Measurements from ENCODE around the gene PHF20.
"Not testable (repeated sequence)": the region's sequence is repeated elsewhere in the genome, so short reads cannot be mapped to it uniquely, and the experiment has no call there.

PHF20 gene

DNA sequence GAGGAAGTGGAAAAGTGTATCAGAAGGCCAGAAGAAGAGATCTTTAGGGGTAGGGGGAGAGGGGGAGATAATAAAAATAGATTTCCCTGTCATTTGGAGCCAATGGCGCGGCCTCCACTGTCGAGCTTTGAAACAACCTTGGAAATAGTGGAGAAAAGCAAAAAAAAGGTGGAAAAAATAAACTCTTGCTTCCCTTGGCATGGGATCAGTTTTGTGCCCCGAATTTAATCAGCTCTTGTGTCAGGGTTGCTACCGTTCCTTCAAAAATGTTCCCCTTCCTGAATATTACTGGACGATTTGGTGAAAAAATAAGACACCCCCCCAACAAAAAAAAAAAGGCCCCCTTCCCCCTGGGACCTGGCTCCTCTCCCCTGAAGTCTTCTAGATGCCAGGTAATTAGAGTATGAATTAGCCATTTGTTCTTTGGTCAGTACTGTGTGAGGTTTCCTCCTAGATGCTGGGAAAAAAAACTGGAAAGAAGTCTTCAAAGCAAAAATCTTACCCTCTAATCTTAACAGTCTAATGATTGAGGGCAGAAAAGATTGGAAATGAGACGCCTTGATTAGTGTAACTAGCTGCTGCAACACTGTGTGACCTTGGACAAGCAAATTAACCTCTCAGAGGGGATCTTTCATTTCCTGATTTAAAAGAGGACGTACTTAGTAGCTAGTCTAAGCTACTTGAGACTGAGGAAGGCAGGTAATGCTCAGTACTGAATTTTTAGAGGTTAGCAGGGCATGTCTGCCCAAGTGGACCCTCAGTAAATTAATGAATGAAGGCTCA is 28.9 kb upstream of the PHF20 start:
- H3K9me3 ChIP-seq (ENCODE audit: insufficient read depth, low read length), result no peaks in the 10 kb centered on the region
- H3K36me3 ChIP-seq (ENCODE audit: insufficient read depth, insufficient read length, low read length), result peaks cover 35% of the 10 kb centered on the region
- no peak for DNase-seq (ENCODE audit: low read depth, low spot score)
- TF ChIP-seq ZNF274 (IDR thresholded peaks at IDR 0.05; ENCODE audit: low read depth, low read length) (no peak), SUZ12 (IDR thresholded peaks at IDR 0.05; ENCODE audit: extremely low read depth, insufficient read depth, insufficient read length) (no peak), YY1 (IDR thresholded peaks at IDR 0.05; ENCODE audit: insufficient read depth, insufficient read length) (no peak)
- H3K4me3 ChIP-seq (ENCODE audit: insufficient read length, low read depth), result peak overlapping the region; percentile 82
- H3K9ac ChIP-seq (ENCODE audit: insufficient read length, low read depth), result peak overlapping the region; percentile 92
- no peaks in the 10 kb centered on the region for H3K4me1 ChIP-seq (ENCODE audit: insufficient read depth, insufficient read length)
- no peaks in the 10 kb centered on the region for H3K27me3 ChIP-seq (ENCODE audit: insufficient read depth, insufficient read length)

DNA sequence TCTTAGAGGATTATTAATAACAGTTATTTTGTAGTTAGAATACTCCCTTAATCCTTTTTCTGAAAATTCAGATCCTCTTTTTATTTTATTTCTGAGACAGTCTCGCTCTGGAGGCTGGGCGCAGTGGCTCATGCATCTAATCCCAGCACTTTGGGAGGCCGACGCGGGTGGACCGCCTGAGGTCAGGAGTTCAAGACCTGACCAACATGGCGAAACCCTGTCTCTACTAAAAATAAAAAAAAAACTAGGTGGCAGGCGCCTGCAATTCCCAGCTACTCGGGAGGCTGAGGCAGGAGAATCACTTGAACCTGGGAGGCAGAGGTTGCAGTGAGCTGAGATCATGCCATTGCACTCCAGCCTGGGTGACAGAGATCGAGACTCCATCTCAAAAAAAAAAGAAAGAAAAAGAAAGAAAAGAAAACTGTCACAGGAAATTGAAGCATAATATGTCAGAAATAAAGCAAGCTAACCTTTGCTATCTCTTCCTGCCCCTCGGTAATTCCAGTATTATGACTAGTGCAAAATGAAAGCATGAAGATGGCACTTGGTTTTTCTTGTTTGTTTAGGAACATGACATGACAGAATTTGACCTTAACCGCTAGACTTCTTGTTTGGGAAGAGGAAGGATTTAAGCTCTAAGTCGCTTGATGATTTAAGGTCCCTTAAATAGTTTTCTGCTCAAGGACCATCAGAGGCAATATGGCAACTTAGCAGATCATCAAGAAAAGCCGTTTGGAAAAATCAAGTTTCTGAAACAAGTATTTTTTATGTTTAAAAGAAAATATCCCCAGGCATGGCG is 27.9 kb upstream of the PHF20 start:
- Histone ChIP-seq H3K9ac (ENCODE audit: insufficient read length, low read depth) (peak overlapping the region; percentile 92), H3K4me3 (ENCODE audit: insufficient read length, low read depth) (no peak overlapping the region), H3K27me3 (ENCODE audit: insufficient read depth, insufficient read length) (no peaks in the 10 kb centered on the region), H3K4me1 (ENCODE audit: insufficient read depth, insufficient read length) (no peaks in the 10 kb centered on the region), H3K9me3 (ENCODE audit: insufficient read depth, low read length) (no peaks in the 10 kb centered on the region), H3K36me3 (ENCODE audit: insufficient read depth, insufficient read length, low read length) (peaks cover 25% of the 10 kb centered on the region)
- TF ChIP-seq SUZ12 (IDR thresholded peaks at IDR 0.05; ENCODE audit: extremely low read depth, insufficient read depth, insufficient read length), result no peak
- TF ChIP-seq ZNF274 (IDR thresholded peaks at IDR 0.05; ENCODE audit: low read depth, low read length), result no peak
- no peak for TF ChIP-seq YY1 (IDR thresholded peaks at IDR 0.05; ENCODE audit: insufficient read depth, insufficient read length)
- DNase-seq (ENCODE audit: low read depth, low spot score), result no peak

DNA sequence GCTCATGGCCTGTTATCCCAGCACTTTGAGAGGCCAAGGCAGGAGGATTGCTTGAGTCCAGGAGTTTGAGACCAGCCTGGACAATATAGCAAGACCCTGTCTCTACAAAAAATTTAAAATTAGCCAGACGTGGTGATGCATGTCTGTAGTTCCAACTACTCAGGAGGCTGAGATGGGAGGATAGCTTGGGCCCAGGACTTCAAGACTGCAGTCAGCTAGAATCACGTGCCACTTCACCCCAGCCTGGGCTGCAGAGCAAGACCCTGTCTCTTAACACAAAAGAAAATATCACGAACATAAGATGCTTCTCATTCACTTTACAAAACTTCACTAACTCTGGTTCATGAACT is 27.3 kb upstream of the PHF20 start:
- not testable (repeated sequence) for H3K4me3 ChIP-seq (ENCODE audit: insufficient read length, low read depth); H3K9ac ChIP-seq (ENCODE audit: insufficient read length, low read depth)

DNA sequence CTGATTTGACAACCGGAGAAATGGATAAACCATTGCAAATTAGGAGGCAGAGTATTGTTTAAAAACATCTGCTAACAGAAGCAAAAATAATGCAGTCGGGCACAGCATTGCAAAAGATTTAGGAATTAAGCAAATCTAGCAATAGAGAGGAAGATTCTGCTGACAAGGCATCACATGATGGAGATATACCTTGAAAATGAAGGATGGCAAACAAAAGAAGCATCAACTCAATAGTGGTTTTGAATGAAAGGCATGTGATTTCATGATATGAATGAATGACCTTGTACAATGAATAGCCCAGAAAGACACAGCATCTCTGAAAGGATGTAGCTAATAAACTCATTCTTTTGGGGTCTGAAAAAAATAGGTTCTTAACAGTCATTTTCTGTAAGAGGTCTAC is 21.2 kb upstream of the PHF20 start:
- Histone ChIP-seq H3K36me3 (ENCODE audit: insufficient read depth, insufficient read length, low read length) (no peaks in the 10 kb centered on the region), H3K27me3 (ENCODE audit: insufficient read depth, insufficient read length) (no peaks in the 10 kb centered on the region)
- no peak for DNase-seq (ENCODE audit: low read depth, low spot score)

More for the DNA sequence above, 27.3 kb upstream of the PHF20 start:
- not testable (repeated sequence) for H3K4me1 ChIP-seq (ENCODE audit: insufficient read depth, insufficient read length); H3K27me3 ChIP-seq (ENCODE audit: insufficient read depth, insufficient read length); H3K9me3 ChIP-seq (ENCODE audit: insufficient read depth, low read length); DNase-seq (ENCODE audit: low read depth, low spot score)
- H3K36me3 ChIP-seq (ENCODE audit: insufficient read depth, insufficient read length, low read length), result peaks cover 20% of the 10 kb centered on the region

DNA sequence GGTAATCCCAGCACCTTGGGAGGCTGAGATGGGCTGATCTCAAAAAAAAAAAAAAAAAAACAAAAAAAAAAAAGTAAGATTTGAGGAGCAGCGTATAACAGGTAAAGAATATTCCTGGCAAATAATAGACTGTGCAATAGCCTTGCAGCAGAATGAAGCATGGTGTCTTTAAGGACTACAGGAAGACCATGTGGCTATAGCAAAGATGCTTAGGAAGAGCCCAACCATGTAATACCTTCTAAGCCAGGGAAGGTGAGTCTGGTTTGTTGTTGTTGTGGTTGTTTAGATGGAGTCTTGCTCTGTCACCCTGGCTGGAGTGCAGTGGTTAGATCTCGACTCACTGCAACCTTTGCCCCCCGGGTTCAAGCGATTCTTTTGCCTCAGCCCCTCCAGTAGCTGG is 15.4 kb upstream of the PHF20 start:
- Histone ChIP-seq H3K9ac (ENCODE audit: insufficient read length, low read depth) (no peak overlapping the region), H3K36me3 (ENCODE audit: insufficient read depth, insufficient read length, low read length) (no peaks in the 10 kb centered on the region), H3K27me3 (ENCODE audit: insufficient read depth, insufficient read length) (no peaks in the 10 kb centered on the region), H3K4me3 (ENCODE audit: insufficient read length, low read depth) (no peak overlapping the region), H3K4me1 (ENCODE audit: insufficient read depth, insufficient read length) (no peaks in the 10 kb centered on the region), H3K9me3 (ENCODE audit: insufficient read depth, low read length) (no peaks in the 10 kb centered on the region)
- TF ChIP-seq SUZ12 (IDR thresholded peaks at IDR 0.05; ENCODE audit: extremely low read depth, insufficient read depth, insufficient read length) (no peak), ZNF274 (IDR thresholded peaks at IDR 0.05; ENCODE audit: low read depth, low read length) (no peak), YY1 (IDR thresholded peaks at IDR 0.05; ENCODE audit: insufficient read depth, insufficient read length) (no peak)
- DNase-seq (ENCODE audit: low read depth, low spot score), result no peak

More for the DNA sequence above, 21.2 kb upstream of the PHF20 start:
- Histone ChIP-seq H3K4me1 (ENCODE audit: insufficient read depth, insufficient read length) (no peaks in the 10 kb centered on the region), H3K9me3 (ENCODE audit: insufficient read depth, low read length) (no peaks in the 10 kb centered on the region), H3K9ac (ENCODE audit: insufficient read length, low read depth) (no peak overlapping the region), H3K4me3 (ENCODE audit: insufficient read length, low read depth) (no peak overlapping the region)
- TF ChIP-seq YY1 (IDR thresholded peaks at IDR 0.05; ENCODE audit: insufficient read depth, insufficient read length), result no peak
- no peak for TF ChIP-seq ZNF274 (IDR thresholded peaks at IDR 0.05; ENCODE audit: low read depth, low read length)
- no peak for TF ChIP-seq SUZ12 (IDR thresholded peaks at IDR 0.05; ENCODE audit: extremely low read depth, insufficient read depth, insufficient read length)

DNA sequence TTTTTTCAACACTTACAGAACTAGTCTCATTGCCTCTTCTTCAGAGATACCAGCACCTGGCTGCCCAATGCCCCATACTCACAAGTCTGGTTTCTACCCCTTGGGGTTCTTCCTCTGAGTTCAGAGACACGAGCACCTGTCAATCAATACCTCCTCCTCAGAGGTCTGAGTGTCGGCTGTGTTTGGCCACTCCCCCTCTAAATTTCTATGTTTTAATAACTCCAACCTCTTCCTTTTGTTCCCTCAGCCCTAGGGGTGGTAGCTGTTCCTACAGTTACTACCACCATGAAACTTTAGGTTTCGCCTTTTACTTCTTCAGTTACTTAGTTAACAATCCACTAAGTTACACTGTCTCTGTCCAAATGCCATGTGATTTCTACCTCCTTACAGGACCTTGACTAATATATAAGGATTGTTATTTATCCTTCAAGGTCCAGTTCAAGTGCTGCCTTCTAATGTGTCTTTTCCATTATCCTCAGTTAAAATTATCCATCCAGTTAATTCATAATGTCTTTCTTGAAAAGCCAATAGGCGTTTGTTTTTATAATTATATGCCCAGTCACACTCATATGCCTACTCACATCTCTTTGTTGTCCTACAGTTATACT is 14.6 kb upstream of the PHF20 start:
- TF ChIP-seq ZNF274 (IDR thresholded peaks at IDR 0.05; ENCODE audit: low read depth, low read length) (no peak), SUZ12 (IDR thresholded peaks at IDR 0.05; ENCODE audit: extremely low read depth, insufficient read depth, insufficient read length) (no peak), YY1 (IDR thresholded peaks at IDR 0.05; ENCODE audit: insufficient read depth, insufficient read length) (no peak)
- Histone ChIP-seq H3K9me3 (ENCODE audit: insufficient read depth, low read length) (no peaks in the 10 kb centered on the region), H3K9ac (ENCODE audit: insufficient read length, low read depth) (no peak overlapping the region), H3K4me1 (ENCODE audit: insufficient read depth, insufficient read length) (no peaks in the 10 kb centered on the region), H3K4me3 (ENCODE audit: insufficient read length, low read depth) (no peak overlapping the region), H3K36me3 (ENCODE audit: insufficient read depth, insufficient read length, low read length) (no peaks in the 10 kb centered on the region), H3K27me3 (ENCODE audit: insufficient read depth, insufficient read length) (no peaks in the 10 kb centered on the region)
- DNase-seq (ENCODE audit: low read depth, low spot score), result no peak

DNA sequence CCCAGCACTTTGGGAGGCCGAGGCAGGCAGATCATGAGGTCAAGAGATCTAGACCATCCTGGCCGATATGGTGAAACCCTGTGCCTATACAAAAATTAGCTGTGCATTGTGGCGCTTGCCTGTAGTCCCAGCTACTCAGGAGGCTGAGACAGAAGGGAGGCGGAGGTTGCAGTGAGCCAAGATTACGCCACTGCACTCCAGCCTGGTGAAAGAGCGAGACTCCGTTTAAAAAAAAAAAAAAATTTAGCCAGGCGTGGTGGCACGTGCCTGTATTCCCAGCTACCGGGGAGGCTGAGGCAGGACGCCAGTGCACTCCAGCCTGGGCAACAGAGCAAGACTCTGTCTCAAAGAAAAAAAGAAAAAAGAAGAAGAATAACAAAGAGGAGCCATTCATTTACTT is 10.3 kb upstream of the PHF20 start:
- H3K9me3 ChIP-seq (ENCODE audit: insufficient read depth, low read length); H3K4me3 ChIP-seq (ENCODE audit: insufficient read length, low read depth); DNase-seq (ENCODE audit: low read depth, low spot score); H3K9ac ChIP-seq (ENCODE audit: insufficient read length, low read depth); H3K27me3 ChIP-seq (ENCODE audit: insufficient read depth, insufficient read length); H3K36me3 ChIP-seq (ENCODE audit: insufficient read depth, insufficient read length, low read length); H3K4me1 ChIP-seq (ENCODE audit: insufficient read depth, insufficient read length): not testable (repeated sequence)
